GM19193 (cell line): Measurements from ENCODE around the gene BACH2.

Source experiments
- POLR2A ChIP-seq: IDR thresholded peaks from 4 replicates; pipeline ENCODE4 v1.6.1; 2011; ENCODE audit not compliant: insufficient read depth, insufficient read length; ENCODE audit errors: extremely low read depth

BACH2 gene

DNA sequence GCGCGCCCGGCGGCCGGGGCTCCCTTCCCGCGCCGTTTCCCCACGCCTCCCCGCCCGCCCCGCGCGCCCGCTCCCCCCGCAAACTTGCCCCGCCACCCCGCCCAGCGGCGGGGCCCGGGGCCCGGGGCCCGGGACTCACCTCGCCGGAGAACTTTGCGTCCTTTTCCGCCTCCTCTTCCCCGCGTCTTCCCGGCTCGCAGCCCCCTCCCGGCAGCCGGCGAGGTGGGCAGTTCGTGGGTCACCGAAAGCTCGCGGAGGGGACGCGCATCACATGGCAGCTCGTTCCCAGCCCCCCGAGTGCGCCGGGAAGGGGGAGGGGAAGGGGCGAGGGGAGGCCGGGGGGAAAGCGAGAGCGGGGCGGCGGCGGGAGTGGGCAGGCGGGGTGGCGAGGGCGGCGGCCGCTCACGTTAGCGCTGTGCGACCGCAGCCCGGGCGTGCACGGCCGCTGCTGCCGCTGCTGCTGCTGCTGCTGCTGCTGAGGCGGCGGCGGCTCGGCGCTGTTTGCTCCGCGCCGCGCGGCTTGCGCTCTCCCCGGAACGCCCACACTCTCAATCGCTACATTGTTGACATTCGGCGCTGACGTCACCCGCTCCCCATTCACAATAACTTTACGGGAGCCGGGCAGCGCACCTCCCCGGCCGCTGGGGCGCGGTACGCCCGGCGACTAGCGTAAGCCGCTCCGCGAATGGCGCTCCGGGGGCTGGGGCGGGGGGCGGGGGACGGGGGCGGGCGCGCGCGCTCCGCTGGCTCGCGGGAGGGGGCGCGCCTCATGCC is at the start of gene BACH2:
Gene BACH2, minus strand, starts transcription at position 503 of the 774 bp plus-strand sequence. CDS start 287,999 bp downstream, outside the sequence.
- TF ChIP-seq POLR2A, result no peak

GRCh38 chr6:90343576-90343975 is 46.9 kb upstream of the BACH2 start:
- TF ChIP-seq POLR2A, result no peak

GRCh38 chr6:90338409-90338808 is 41.8 kb upstream of the BACH2 start:
- no peak for TF ChIP-seq POLR2A

GRCh38 chr6:90336388-90336947 is 39.8 kb upstream of the BACH2 start:
- no peak for TF ChIP-seq POLR2A

DNA sequence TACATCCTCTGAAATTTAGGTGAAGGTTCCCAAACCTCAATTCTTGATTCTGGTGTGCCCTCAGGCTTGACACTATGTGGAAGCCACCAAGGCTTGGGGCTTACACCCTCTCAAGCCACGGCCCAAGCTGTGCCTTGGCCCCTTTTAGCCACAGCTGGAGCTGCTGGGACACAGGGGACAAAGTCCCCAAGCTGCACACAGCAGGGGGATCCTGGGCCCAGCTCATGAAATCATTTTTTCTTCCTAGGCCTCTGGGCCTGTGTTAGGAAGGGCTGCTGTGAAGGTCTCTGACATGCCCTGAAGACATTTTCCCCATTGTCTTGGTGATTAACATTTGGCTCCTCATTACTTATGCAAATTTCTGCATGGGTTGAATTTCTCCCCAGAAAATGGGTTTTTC is 37.3 kb upstream of the BACH2 start:
- TF ChIP-seq POLR2A, result no peak

GRCh38 chr6:90329386-90330077 is 32.9 kb upstream of the BACH2 start:
- no peak for TF ChIP-seq POLR2A

- TF ChIP-seq POLR2A, result no peak
Observed at GRCh38 chr6:90328004-90328403, 31.4 kb upstream of the BACH2 start.

DNA sequence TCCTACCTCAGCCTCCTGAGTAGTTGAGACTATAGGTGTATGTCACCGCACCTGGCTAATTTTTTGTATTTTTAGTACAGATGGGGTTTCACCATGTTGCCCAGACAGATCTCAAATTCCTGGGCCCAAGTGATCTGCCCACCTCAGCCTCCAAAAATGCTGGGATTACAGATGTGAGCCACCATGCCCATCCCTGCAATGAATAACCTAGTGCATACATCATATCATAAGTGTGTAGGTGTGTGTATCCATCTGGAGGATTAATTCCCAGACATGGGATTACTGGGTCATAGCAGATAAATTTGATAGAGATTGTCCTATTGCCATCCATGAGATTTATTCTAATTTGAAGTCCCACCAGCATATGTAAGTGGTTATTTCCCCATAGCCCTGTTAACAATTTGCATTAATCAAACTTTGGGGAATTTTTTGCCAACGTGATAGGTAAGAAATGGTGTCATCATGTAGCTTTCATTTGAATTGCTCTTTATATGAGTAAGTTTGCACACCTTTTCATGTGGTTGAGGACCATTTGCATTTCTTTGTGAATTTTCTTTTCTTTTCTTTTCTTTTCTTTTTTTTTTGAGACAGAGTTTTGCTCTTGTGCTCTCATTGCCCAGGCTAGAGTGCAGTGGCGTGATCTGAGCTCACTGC is 29.9 kb upstream of the BACH2 start:
- TF ChIP-seq POLR2A, result no peak

DNA sequence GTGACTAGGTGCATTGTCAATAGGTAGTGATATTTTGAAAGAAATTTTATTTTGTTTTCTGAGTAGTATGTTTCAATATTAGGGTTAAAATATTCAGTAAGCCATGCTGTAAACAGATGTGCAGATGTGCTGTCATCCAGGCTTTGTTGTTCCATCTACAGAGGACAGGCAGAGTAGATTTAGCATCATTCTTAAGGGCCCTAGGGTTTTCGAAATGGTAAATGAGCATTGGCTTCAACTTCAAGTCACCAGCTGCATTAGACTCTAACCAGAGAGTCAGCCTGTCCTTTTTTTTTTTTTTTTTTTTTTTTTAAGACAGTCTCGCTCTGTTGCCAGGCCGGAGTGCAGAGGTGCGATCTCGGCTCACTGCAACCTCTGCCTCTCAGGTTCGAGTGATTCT is 27.1 kb upstream of the BACH2 start:
- no peak for TF ChIP-seq POLR2A

GRCh38 chr6:90322976-90323474 is 26.4 kb upstream of the BACH2 start:
- TF ChIP-seq POLR2A, result no peak

- no peak for TF ChIP-seq POLR2A
Observed at GRCh38 chr6:90319979-90320685, 23.5 kb upstream of the BACH2 start.

- no peak for TF ChIP-seq POLR2A
Observed at GRCh38 chr6:90319044-90319443, 22.4 kb upstream of the BACH2 start.

GRCh38 chr6:90315986-90316385 is 19.3 kb upstream of the BACH2 start:
- TF ChIP-seq POLR2A, result no peak

DNA sequence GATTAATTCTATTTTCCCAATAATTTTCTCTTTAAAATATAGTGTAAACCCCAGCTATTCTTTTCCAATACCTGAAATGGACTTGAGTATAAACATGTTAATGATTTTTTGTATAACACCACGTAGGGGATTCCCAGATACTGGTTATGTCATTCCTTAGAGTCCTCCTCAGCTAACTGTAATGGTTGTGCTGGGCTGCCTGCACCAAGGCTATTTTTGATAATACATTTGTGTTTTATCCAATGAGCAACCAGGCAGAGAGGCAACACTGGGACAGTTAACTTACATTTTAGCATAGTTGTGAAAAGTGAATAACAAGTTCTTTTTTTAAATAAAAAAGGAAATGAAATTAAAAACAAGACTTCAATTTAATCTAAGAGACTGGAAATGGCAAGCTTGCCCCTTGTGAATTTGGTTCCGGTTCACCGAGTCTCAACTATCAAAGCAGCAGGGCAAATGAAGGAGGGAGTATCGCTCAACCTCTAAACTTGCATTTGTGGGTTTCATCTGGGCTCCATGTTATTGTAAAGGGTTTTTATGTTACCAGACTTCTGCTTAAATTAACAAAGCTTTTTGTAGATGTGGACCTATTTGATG is 18.8 kb upstream of the BACH2 start:
- no peak for TF ChIP-seq POLR2A

DNA sequence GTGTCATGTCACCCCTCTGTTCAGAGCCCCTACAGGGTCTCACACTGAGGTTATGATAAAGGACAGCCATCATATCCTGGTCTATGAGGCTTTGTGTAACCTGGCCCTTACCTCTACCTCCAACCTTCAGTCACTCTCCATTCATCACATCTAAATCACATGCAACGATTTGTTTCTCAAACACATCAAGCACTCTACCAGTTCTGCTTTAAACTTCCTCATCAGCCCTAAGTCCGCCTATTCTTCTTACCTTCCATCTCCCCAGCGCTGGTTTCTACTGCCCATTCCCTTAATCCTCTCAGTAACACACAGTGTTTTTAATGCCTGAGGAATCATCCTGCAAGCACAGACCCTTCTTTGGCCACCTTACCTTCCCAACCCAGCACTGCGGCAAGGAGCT is 17.9 kb upstream of the BACH2 start:
- TF ChIP-seq POLR2A, result no peak

DNA sequence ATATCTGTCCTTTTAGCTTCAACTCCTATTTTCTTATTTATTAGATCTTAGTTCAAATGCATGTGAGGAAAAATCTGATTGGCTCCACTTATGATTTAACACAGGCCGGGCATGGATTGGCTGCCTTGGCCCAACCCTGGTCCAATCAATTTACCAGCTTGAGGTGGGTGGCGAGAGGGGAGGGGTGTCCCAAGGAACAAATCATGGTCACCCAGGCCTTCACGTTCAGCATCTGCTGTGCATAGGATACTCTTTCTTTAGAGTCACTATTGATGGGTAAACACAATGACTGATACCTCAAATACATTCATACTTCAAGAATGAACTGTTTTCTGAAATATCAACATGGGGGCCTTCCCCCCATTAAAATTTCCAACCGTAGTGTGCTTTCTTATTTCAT is 14.9 kb upstream of the BACH2 start:
- no peak for TF ChIP-seq POLR2A
